DLD1 (cell line): ENCODE measurements around the gene FLNA.

ENCODE experiments used
- in situ Hi-C: cut with HindIII; loops from 2 replicates; pipeline ENCODE4 v1.10.0; 2017; ENCODE audit warnings: low sequenced_read_pairs

Gene FLNA

GRCh38 chrX:154376774-154377173 lies 2.3 kb upstream of the FLNA start:
- in situ Hi-C loops: no loop called here

- in situ Hi-C loops: no loop called here
Measured at GRCh38 chrX:154375156-154375504, 696 bp upstream of the FLNA start.

- in situ Hi-C loops: no loop called here
Measured at GRCh38 chrX:154373340-154374306, 811 bp downstream of the FLNA start.

DNA sequence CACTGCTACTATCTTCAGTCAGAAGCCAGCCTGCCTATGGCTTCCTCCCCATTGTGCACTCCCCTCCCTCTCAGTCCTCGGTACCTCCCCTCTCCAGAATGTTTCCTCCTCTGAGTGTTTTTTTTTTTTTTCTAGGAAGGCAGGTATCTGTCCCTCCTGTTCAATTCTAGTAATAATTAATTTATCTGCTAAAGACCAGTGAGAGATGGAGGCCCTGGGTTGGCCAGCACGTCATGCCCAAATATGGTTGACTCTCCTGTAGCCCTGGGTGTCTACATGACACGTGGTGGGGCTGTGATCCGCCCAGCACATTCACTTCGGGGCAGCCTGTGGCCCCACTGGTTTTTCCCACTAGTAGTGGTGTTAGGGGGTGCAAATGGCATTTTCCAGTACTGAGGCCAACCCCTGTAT lies 1.8 kb downstream of the FLNA start:
- in situ Hi-C loops: no loop called here

- in situ Hi-C loops: no loop called here
Measured at GRCh38 chrX:154371789-154372300, 2.6 kb downstream of the FLNA start.

- in situ Hi-C loops: no loop called here
Measured at GRCh38 chrX:154371017-154371788, 3.2 kb downstream of the FLNA start.

GRCh38 chrX:154370300-154371016 lies 4.0 kb downstream of the FLNA start:
- in situ Hi-C loops: no loop called here

GRCh38 chrX:154369449-154370299 lies 4.8 kb downstream of the FLNA start:
- in situ Hi-C loops: no loop called here

DNA sequence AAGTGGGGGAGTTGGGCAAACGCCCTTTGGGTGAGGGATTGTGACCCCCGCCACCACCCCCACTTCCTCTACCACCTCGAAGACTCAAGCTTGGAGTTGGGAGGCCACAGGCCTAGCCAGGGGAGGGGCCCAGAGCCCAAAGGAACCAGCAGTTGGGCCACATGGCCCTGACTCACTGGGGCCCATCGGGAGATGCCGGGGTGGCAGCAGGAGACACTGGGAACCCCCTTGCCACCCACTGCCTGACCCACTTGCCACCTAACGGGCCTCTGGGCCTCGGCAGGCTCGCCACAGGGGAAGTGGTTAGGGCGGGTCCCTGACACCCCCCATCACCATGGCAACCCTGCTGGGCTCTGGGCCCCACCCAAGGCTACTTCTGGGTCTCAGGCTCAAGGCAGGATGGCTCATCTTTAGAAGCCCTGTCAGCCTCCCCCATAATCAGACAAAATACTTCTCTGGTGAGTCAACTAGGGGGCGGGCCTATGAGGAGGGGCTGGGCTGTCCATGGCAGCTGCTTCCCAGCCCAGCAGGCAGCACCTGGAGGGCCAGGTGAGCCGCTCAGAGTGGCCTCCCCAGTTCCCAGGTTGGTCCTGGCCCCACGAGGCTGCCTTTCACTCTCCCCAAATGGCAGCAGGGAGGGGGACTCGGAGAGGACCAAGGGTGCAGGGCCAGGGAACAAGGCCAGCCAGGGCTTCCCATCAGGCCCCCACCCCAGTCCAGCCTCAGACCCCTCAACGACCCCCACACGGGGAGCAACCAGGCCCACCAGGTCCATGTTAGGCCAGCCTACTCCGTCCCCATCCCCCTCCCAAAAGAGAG lies 5.6 kb downstream of the FLNA start:
- in situ Hi-C loops: no loop called here

DNA sequence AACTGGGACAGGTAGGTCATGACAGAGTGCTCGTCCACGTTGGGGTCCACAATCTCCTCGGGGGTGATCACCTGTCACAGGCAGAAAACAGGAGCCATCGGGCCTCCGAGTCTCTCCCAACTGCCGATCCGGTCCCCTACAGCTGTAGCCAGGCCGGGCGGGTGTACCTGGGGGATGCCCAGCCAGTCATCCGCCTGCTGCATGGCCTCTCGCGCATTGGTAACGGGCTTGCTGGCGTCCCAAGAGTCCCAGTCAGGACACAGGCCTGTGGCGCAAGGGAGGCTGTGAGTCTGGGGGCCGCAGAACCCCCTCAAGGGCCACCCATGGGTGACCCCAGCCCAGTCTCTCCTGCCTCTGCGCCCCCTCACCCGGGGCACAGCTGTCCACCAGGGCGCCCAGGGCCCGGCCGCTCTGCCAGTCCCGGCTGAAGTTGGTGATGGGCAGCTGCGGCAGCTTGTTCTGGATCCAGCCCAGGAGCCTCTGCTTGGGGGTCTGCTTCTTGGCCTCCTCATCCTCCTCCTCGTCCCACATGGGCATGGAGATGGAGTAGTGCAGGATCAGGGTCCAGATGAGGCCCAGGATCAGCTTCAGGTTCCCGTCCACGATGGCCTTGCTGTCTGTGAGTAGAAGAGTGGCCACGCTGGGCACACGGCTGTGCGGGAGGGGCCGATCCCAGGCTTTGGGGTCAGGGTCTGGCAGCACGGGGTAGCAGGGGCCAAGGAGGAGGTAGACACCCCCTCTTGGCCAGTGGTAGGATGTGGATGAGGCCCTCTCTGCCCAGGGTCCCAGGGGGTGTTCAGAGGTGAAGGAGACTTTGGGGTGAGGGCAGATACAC lies 6.7 kb downstream of the FLNA start:
- in situ Hi-C loops: no loop called here

- in situ Hi-C loops: no loop called here
Measured at GRCh38 chrX:154366666-154367055, 7.8 kb downstream of the FLNA start.

DNA sequence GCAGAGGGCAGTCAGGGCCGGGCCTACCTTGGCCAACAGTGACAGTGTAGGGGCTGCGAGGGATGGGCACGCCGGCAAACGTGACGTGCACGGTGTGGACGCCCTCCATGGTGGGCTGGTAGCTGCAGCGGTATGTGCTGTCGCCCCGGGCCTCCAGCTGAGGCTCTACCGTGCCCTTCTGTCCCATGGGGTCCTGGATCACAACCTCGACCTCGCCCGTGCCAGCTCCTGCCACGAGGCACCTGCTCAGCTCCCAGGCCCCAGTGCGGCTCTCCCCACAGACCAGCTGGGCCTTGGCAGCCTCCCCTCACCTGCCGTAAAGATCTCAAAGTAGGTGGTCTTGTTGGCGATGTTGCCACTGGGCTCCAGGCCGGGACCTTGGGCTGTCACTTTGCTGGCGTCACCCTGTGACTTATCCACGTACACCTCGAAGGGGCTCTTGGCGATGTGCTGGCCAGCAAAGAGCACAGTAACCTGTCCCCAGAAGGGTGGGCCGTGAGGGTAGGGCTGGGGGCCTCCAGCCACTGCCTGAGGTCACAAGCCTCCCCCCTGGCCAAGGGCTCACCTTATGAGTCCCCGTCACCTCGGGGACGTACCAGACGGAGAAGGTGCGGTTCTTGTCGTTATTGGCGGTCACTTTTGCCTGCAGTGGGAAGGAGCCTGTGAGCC lies 8.3 kb downstream of the FLNA start:
- in situ Hi-C loops: no loop called here

GRCh38 chrX:154365052-154365600 lies 9.3 kb downstream of the FLNA start:
- in situ Hi-C loops: no loop called here

DNA sequence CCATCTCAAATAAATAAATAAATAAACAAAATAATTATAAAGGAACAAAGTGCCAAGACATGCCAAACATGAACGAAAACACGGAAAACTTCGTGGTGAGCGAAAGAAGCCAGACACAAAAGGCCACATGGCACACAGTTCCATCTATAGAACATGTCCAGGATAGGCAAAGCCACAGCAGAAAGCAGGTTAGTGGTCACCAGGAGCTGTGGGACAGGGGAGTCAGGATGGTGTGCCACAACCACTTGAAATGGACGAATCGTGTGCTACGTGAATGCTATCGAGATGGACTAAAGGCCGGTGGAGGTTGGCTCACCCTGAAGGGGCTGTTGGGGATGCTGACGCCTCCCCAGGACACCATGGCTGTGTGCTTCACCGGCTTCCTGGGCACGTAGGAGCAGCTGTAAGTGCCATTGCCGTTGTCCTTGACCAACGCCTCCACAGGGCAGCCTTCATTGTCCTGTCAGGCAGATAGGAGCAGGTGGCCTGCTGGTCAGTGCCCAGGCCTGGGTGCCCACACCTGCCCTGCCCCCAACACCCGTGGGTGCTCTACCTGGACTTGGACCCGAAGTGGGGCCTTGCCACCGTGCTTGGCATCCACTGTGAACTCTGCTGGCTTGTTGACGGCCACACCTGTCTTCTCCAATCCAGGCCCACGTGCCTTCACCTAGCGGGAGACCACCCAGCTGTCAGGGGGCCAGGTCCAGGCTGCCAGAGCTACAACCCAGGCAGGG lies 10.6 kb downstream of the FLNA start:
- in situ Hi-C loops: no loop called here

DNA sequence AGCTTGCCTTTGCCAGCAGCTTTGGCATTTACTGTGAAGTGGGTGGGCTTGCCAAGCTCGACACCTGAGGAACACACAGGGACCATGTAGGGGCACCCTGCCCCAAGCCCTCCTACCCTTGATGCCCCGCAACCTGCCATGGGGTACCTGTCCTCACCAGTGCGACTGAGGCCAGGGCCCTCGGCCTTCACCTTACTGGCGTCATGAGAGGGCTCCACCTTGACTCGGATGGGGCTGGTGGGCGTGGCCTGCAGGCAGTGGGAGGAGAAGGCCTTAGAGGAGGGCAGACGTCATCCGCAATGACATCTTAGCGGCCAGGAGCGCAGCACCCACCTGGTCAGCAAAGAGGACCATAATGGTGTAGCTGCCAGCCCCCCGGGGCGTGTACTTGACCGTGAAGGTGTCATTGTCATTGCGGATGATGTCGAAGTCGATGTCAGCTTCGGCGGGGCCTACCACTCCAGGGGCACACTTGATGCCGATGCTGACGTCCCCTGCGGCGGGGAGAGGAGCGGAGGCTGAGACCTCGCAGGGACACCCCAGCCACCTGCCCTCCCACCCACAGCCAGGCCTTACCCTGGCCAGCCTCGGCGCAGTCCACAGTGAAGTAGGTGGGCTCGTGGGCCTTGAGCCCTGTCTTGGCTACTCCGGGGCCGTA lies 12.2 kb downstream of the FLNA start:
- in situ Hi-C loops: no loop called here

GRCh38 chrX:154360155-154360713 lies 14.2 kb downstream of the FLNA start:
- in situ Hi-C loops: no loop called here
